ENCODE measurements around the gene TMEM150B. TPM values are rescaled to one million over a fixed set of nuclear protein-coding genes. Genes with fewer than 3 reads are reported as not detected.
A peak's percentile ranks its signal among the peaks of the same experiment; 100 is the strongest.

The TMEM150B gene
- total and polyA plus RNA-seq, 9 of the 15 experiments (the other 6 are each of a cell fraction or from before 2014, with no cell fraction given): 0.47 to 1.3 (median 0.74) TPM; not detected in 2

GRCh38 chr19:55272142-55272541 lies 53.0 kb downstream of the TMEM150B start:
- Histone ChIP-seq H3K79me2 (ENCODE audit: control insufficient read depth, insufficient read depth, low read length) (no peaks in the 10 kb centered on the region), H3K4me2 (ENCODE audit: insufficient read depth, low read length) (no peak overlapping the region), H2AFZ (ENCODE audit: low read depth, low read length) (no peak overlapping the region), H3K27ac (ENCODE audit: extremely low read depth, low read depth, low read length) (no peak overlapping the region), H3K36me3 (ENCODE audit: control insufficient read depth, insufficient read depth, low read length) (peaks cover 45% of the 10 kb centered on the region; the same call in 2 of the 3 replicates), H3K9me1 (ENCODE audit: control insufficient read depth, insufficient read depth, low read length) (no peaks in the 10 kb centered on the region), H3K9ac (ENCODE audit: insufficient read depth in 1 of 2, low read depth in 2 of 2, low read length in 2 of 2) (no peak overlapping the region), H3K27me3 (ENCODE audit: control insufficient read depth in 2 of 2, insufficient read depth in 2 of 2, low read length in 2 of 2) (no peaks in the 10 kb centered on the region), H3K4me1 (replicated peaks in 1 of 2; ENCODE audit: control insufficient read depth in 2 of 2, insufficient read depth in 2 of 2, low read length in 2 of 2) (peaks cover 10 to 13% of the 10 kb centered on the region in 2 experiments; a peak in 4 of 5 replicates), H4K20me1 (replicated peaks; ENCODE audit: control insufficient read depth, insufficient read depth, low read length) (no peaks in the 10 kb centered on the region), H3K4me3 (no peak overlapping the region), H3K9me3 (replicated peaks; ENCODE audit: control insufficient read depth, insufficient read depth, low read depth, low read length) (no peaks in the 10 kb centered on the region)
- in situ Hi-C loops (cut with MboI): no loop called here
- no TSS peak for BruUV-seq (replicated peaks)
- ChIA-PET CTCF (ENCODE audit: low intra/inter-chr PET ratio) (no interaction called here), POLR2A (interaction anchor here (1.0 kb wide), 1 partner anchor 10 kb away, joined by 3 read pairs; no protein-coding TSS in a partner anchor)
- DNase-seq (ENCODE audit: extremely low read depth in 1 of 4, low spot score in 3 of 4): no peak
- intact Hi-C loops (cut with micrococcal nuclease): loop anchor here (5.0 kb wide), 1 partner anchor 55 kb away; no protein-coding TSS in a partner anchor
- no peak for FAIRE-seq
- WGBS (ENCODE audit: insufficient coverage, low coverage, missing lambda C conversion rate): 90% methylated on average over 18 of the region's 18 CpGs
- no peak for TF ChIP-seq PCBP2 (IDR thresholded peaks at IDR 0.05; ENCODE audit: low read depth, low read length, poor library complexity, severe bottlenecking)
- TF ChIP-seq NFXL1 (CRISPR knock-in tag; IDR thresholded peaks at IDR 0.05): no peak
- no peak for TF ChIP-seq NR2F6 (CRISPR knock-in tag; IDR thresholded peaks at IDR 0.05)
- TF ChIP-seq ZBTB33 (CRISPR knock-in tag; IDR thresholded peaks at IDR 0.05): peak; percentile 100
- no peak for TF ChIP-seq POLR2G (IDR thresholded peaks at IDR 0.05; ENCODE audit: low read depth, low read length)
- no peak for ATAC-seq

All from K562 (cell line).